Glomerular endothelial cell (primary cell): ENCODE results near the gene RNF113A. TPM values are rescaled to one million over a fixed set of nuclear protein-coding genes. Genes with fewer than 3 reads are reported as not detected.
"Not testable (repeated sequence)": the region's sequence is repeated elsewhere in the genome, so short reads cannot be mapped to it uniquely, and the experiment has no call there.

Source experiments
- DNase-seq: peaks from one replicate; pipeline ENCODE4 v3.0.0-alpha.2; 2011; ENCODE audit warnings: low read depth, low spot score; ENCODE audit errors: extremely low read depth
- total RNA-seq: library from RNA; depleted of rRNA; stranded (reverse); fragments of >200 nt; gene quantifications from 2 replicates; pipeline ENCODE4 v1.2.3, GENCODE V29; 2015

The RNF113A gene
- total RNA-seq, 1 donor from 2014 or later: 17.3 TPM

GRCh38 chrX:119852382-119853353 is 18.9 kb downstream of the RNF113A start, which contains the start of gene UPF3B:
UPF3B (minus strand) TSS chrX:119852963; CDS start chrX:119852928, 35 bp downstream.
- DNase-seq: peak; percentile 70

DNA sequence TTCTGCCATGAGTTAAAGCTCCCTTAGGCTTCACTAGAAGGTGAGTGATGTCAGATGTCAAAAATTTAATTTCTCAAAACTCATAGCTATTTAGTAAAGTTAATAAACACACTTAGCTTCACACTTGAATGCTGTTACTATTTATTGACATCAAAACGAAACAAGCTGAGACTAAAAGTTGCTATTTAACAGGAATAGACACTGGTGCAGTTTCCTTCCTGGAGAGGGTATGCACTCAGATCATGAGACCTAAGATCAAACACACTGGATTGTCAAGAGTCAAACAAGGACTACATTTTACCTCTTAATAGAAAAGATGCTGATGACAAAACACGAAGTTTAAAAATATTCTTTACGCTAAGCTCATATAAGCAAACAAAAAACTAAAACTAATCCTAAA is 37.6 kb downstream of the RNF113A start:
- no peak for DNase-seq

- DNase-seq: no peak
Measured at GRCh38 chrX:119828446-119828845, 43.1 kb downstream of the RNF113A start.

GRCh38 chrX:119826399-119826959 is 45.1 kb downstream of the RNF113A start:
- no peak for DNase-seq

DNA sequence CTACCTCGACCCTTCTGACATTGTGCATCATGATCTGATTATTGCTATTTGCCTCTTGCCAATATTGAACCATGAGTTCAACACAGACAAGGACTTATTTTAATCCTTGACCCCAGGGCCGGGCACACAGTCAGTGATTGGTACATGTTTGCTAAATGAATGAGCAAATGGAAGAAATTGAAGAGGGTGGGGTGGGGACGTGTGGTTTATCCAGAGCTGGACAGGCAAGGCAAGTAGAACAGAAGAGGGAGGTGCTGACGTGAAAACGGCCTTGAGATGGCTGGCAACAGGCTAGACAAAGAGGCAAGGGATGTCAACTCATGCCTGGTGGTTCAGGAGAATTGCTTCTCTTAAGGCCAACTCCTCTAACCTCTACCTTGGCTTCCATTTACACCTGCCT is 47.3 kb downstream of the RNF113A start:
- not testable (repeated sequence) for DNase-seq

GRCh38 chrX:119821703-119822102 is 49.8 kb downstream of the RNF113A start:
- DNase-seq: not testable (repeated sequence)

Other genes starting within 250 kb of the RNF113A start
- gene SEPTIN6, start 178.6 kb downstream of the RNF113A start, total RNA-seq: 23.6 and 24.4 TPM in 2 replicates
- not detected in 2 replicates for gene SOWAHD, start 113.1 kb downstream of the RNF113A start, total RNA-seq
- 3,643 and 8,776 TPM in 2 replicates for gene RPL39, start 80.1 kb downstream of the RNF113A start, total RNA-seq
- 2.2 and 4.1 TPM in 2 replicates for gene UPF3B, start 18.8 kb downstream of the RNF113A start, total RNA-seq
- gene NDUFA1, start 99 bp upstream of the RNF113A start, total RNA-seq: 64.1 and 69.8 TPM in 2 replicates
- gene AKAP14, start 24.2 kb upstream of the RNF113A start, total RNA-seq: not detected in 2 replicates
- 4.8 and 5.2 TPM in 2 replicates for gene NKAP, start 72.0 kb upstream of the RNF113A start, total RNA-seq
- gene RHOXF2B, start 206.0 kb upstream of the RNF113A start, total RNA-seq: not detected in 2 replicates
- gene RHOXF1, start 244.2 kb upstream of the RNF113A start, total RNA-seq: not detected in 2 replicates